H9 (cell line): Measurements from ENCODE around the gene MTMR12. TPM values are rescaled to one million over a fixed set of nuclear protein-coding genes. Genes with fewer than 3 reads are reported as not detected.
A peak's percentile ranks its signal among the peaks of the same experiment; 100 is the strongest.
"Not testable (repeated sequence)": the region's sequence is repeated elsewhere in the genome, so short reads cannot be mapped to it uniquely, and the experiment has no call there.

Experiments
- DNase-seq: peaks from one replicate; pipeline ENCODE4 v3.0.0-alpha.2; 2017
- H2AFZ ChIP-seq: one replicate; pipeline ENCODE4 v1.6.1; 2013; ENCODE audit warnings: mild to moderate bottlenecking, low read length, control low read depth, moderate library complexity
- H2AK5ac ChIP-seq: 2 replicates; pipeline ENCODE4 v1.6.1; 2013; ENCODE audit warnings: low read length, control low read depth, mixed read lengths; ENCODE audit not compliant: insufficient read length
- H2BK120ac ChIP-seq: one replicate; pipeline ENCODE4 v1.6.1; 2013; ENCODE audit warnings: low read depth, mild to moderate bottlenecking, low read length, control low read depth, inconsistent platforms; ENCODE audit not compliant: poor library complexity, severe bottlenecking
- H2BK12ac ChIP-seq: 2 replicates; pipeline ENCODE4 v1.6.1; 2013; ENCODE audit warnings: low read length, control low read depth, mixed read lengths, low read depth; ENCODE audit not compliant: insufficient read length
- H2BK15ac ChIP-seq: 2 replicates; pipeline ENCODE4 v1.6.1; 2013; ENCODE audit warnings: low read depth, low read length, control low read depth
- H2BK20ac ChIP-seq: one replicate; pipeline ENCODE4 v1.6.1; 2013; ENCODE audit warnings: low read depth, mild to moderate bottlenecking, low read length, control low read depth, inconsistent platforms; ENCODE audit not compliant: poor library complexity, severe bottlenecking
- H2BK5ac ChIP-seq: 2 replicates; pipeline ENCODE4 v1.6.1; 2013; ENCODE audit warnings: low read length, control low read depth, mixed read lengths; ENCODE audit not compliant: insufficient read length
- H3K14ac ChIP-seq: 2 replicates; pipeline ENCODE4 v1.6.1; 2013; ENCODE audit warnings: low read length, control low read depth; ENCODE audit not compliant: insufficient read depth
- H3K18ac ChIP-seq: 2 replicates; pipeline ENCODE4 v1.6.1; 2013; ENCODE audit warnings: low read depth, mild to moderate bottlenecking, mixed read lengths, low read length, control low read depth; ENCODE audit not compliant: insufficient read length
- H3K23ac ChIP-seq: 2 replicates; pipeline ENCODE4 v1.6.1; 2013; ENCODE audit warnings: low read length, control low read depth, mixed read lengths, low read depth; ENCODE audit not compliant: insufficient read length
- H3K23me2 ChIP-seq: 2 replicates; pipeline ENCODE4 v1.6.1; 2013; ENCODE audit warnings: low read depth, mild to moderate bottlenecking, mixed read lengths, low read length, control low read depth; ENCODE audit not compliant: insufficient read length, poor library complexity, severe bottlenecking
- H3K27ac ChIP-seq: 2 replicates; pipeline ENCODE4 v1.5.1; 2013; ENCODE audit warnings: low read length, control low read depth, mixed read lengths, low read depth; ENCODE audit not compliant: insufficient read length
- H3K27me3 ChIP-seq: 2 replicates; pipeline ENCODE4 v1.6.1; 2013; ENCODE audit warnings: low read length, control low read depth, inconsistent platforms; ENCODE audit not compliant: insufficient read depth
- H3K4ac ChIP-seq: 2 replicates; pipeline ENCODE4 v1.6.1; 2013; ENCODE audit warnings: low read depth, mild to moderate bottlenecking, control low read depth, inconsistent platforms, low read length, moderate library complexity
- H3K4me1 ChIP-seq: 2 replicates; pipeline ENCODE4 v1.6.1; 2013; ENCODE audit warnings: low read length, control low read depth, inconsistent platforms; ENCODE audit not compliant: insufficient read depth
- H3K4me2 ChIP-seq: 2 replicates; pipeline ENCODE4 v1.6.1; 2013; ENCODE audit warnings: low read length, control low read depth, mixed read lengths; ENCODE audit not compliant: insufficient read length, insufficient read depth
- H3K56ac ChIP-seq: 2 replicates; pipeline ENCODE4 v1.6.1; 2013; ENCODE audit warnings: low read depth, mild to moderate bottlenecking, mixed read lengths, low read length, control low read depth; ENCODE audit not compliant: insufficient read length
- H3K79me1 ChIP-seq: 2 replicates; pipeline ENCODE4 v1.6.1; 2013; ENCODE audit warnings: low read depth, mild to moderate bottlenecking, moderate library complexity, low read length, control low read depth, inconsistent platforms; ENCODE audit not compliant: insufficient read depth, poor library complexity, severe bottlenecking
- H3K79me2 ChIP-seq: 2 replicates; pipeline ENCODE4 v1.6.1; 2013; ENCODE audit warnings: low read length, control low read depth, inconsistent platforms; ENCODE audit not compliant: insufficient read depth
- H3K9ac ChIP-seq: 2 replicates; pipeline ENCODE4 v1.6.1; 2013; ENCODE audit warnings: low read length, control low read depth, mixed read lengths; ENCODE audit not compliant: insufficient read length; ENCODE audit errors: extremely low read depth
- H3K9me3 ChIP-seq: one replicate; pipeline ENCODE4 v1.6.1; 2013; ENCODE audit warnings: low read depth, low read length, inconsistent platforms; ENCODE audit not compliant: control insufficient read depth
- H3T11ph ChIP-seq: one replicate; pipeline ENCODE4 v1.6.1; 2013; ENCODE audit warnings: mild to moderate bottlenecking, low read length, control low read depth, inconsistent platforms
- H4K20me1 ChIP-seq: one replicate; pipeline ENCODE4 v1.6.1; 2013; ENCODE audit not compliant: control insufficient read depth, insufficient read length, insufficient read depth
- H4K5ac ChIP-seq: 2 replicates; pipeline ENCODE4 v1.6.1; 2013; ENCODE audit warnings: low read depth, mild to moderate bottlenecking, mixed read lengths, low read length, control low read depth; ENCODE audit not compliant: insufficient read length
- H4K8ac ChIP-seq: replicated peaks from 2 replicates; pipeline ENCODE4 v1.6.1; 2013; ENCODE audit warnings: low read length, control low read depth, mixed read lengths, low read depth; ENCODE audit not compliant: insufficient read length
- H4K91ac ChIP-seq: 2 replicates; pipeline ENCODE4 v1.6.1; 2013; ENCODE audit warnings: low read depth, mild to moderate bottlenecking, moderate library complexity, mixed read lengths, low read length, control low read depth; ENCODE audit not compliant: insufficient read length
- H3K27ac Mint-ChIP-seq, 3 experiments: 2 replicates in 2 of 3; 3 replicates in 1 of 3; pipeline ENCODE4 v1.8.0; 2020 to 2021; ENCODE audit warnings: mixed read lengths in 3 of 3, mild to moderate bottlenecking in 1 of 3, moderate library complexity in 1 of 3
- H3K27me3 Mint-ChIP-seq: 2 replicates; pipeline ENCODE4 v1.8.0; 2021; ENCODE audit warnings: low read depth, mild to moderate bottlenecking, moderate library complexity, mixed read lengths
- H3K36me3 Mint-ChIP-seq, 3 experiments: 2 replicates in 2 of 3; 3 replicates in 1 of 3; pipeline ENCODE4 v1.8.0; 2020 to 2021; ENCODE audit warnings: low read depth in 3 of 3, mixed read lengths in 3 of 3; ENCODE audit not compliant: insufficient read depth in 1 of 3
- H3K4me1 Mint-ChIP-seq, 2 experiments: 2 replicates each; pipeline ENCODE4 v1.8.0; 2020; ENCODE audit warnings: mixed read lengths in 2 of 2
- H3K4me3 Mint-ChIP-seq, 2 experiments: 2 replicates in 1 of 2; 3 replicates in 1 of 2; pipeline ENCODE4 v1.8.0; 2020 to 2021; ENCODE audit warnings: mild to moderate bottlenecking in 2 of 2, mixed read lengths in 2 of 2, moderate library complexity in 1 of 2
- H3K9me3 Mint-ChIP-seq, 2 experiments: 2 replicates in 1 of 2; 3 replicates in 1 of 2; pipeline ENCODE4 v1.8.0; 2020; ENCODE audit warnings: mild to moderate bottlenecking in 2 of 2, mixed read lengths in 2 of 2, moderate library complexity in 1 of 2
- WGBS: extraction: QIAGEN DNeasy Blood & Tissue Kit; methylation state at CpG from one replicate; pipeline ENCODE4 v1.1.7; 2013; ENCODE audit warnings: missing lambda C conversion rate, low lambda C conversion rate, mixed read lengths; ENCODE audit not compliant: insufficient read length; ENCODE audit errors: extremely low coverage; 5-methylcytosine and 5-hydroxymethylcytosine counted together
- total RNA-seq: library from RNA; stranded (reverse); gene quantifications from 2 replicates; pipeline ENCODE4 v1.2.1, GENCODE V29; 2021
- TF ChIP-seq, protein P1 (sequence below): fragments of 200-600 bp; sonication (generic); conservative IDR thresholded peaks from 3 replicates; pipeline ENCODE4 v1.8.0; 2021; ENCODE audit warnings: antibody characterized with exemption, mild to moderate bottlenecking

MTMR12 gene
- total RNA-seq, 1 experiment from 2014 or later: 39.3 TPM

DNA sequence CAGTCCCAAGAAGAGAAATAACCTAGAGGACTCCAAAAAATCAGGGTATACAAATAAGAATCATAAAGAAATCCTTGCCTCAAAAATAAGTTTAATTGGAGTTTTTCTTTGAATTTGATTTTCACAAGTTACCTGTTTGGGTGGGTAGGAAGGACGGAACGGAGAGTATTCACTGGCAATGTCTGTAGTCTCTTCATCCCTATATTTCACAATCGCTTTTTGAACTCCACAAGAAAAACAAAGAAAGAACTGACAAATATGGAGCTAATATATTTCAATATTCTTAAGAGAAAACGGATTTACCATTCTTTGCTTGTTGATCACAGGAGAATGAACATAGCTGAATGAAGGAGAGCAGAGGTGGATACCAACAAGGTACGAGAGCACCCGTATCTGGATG, 30.1 kb downstream of the MTMR12 start:
- Histone ChIP-seq H3K9ac (no peak overlapping the region), H4K8ac (no peak overlapping the region), H3K14ac (no peak overlapping the region), H3K4me1 (peaks cover 13% of the 10 kb centered on the region), H3K27me3 (no peaks in the 10 kb centered on the region), H2AFZ (no peak overlapping the region), H3K18ac (no peak overlapping the region), H3K4ac (no peak overlapping the region), H3K23ac (no peak overlapping the region), H2BK15ac (no peak overlapping the region), H3K9me3 (no peaks in the 10 kb centered on the region), H3K79me2 (peaks cover 13% of the 10 kb centered on the region; the same call in 1 of the 2 replicates), H4K20me1 (no peaks in the 10 kb centered on the region), H4K91ac (no peak overlapping the region), H3K79me1 (peaks cover 2% of the 10 kb centered on the region), H3T11ph (no peak overlapping the region), H2AK5ac (no peak overlapping the region), H3K56ac (no peak overlapping the region), H3K4me2 (no peak overlapping the region), H2BK120ac (no peak overlapping the region), H2BK12ac (no peak overlapping the region), H2BK5ac (no peak overlapping the region), H4K5ac (no peak overlapping the region), H3K23me2 (no peaks in the 10 kb centered on the region), H3K27ac (no peak overlapping the region), H2BK20ac (no peak overlapping the region)
- Mint-ChIP-seq H3K4me3 (no peak overlapping the region), H3K4me1 (peaks cover 67 to 74% of the 10 kb centered on the region in 2 experiments), H3K9me3 (no peaks in the 10 kb centered on the region), H3K27me3 (no peaks in the 10 kb centered on the region), H3K36me3 (peaks cover 10 to 21% (median 18%) of the 10 kb centered on the region in 3 experiments), H3K27ac (peak overlapping the region in 2 of 3 experiments; percentile 72 to 80; a peak in 4 of 7 replicates)
- no peak for DNase-seq
- no CpG with 5 or more reads among the region's 6 CpGs for WGBS
- TF ChIP-seq, protein P1, sequence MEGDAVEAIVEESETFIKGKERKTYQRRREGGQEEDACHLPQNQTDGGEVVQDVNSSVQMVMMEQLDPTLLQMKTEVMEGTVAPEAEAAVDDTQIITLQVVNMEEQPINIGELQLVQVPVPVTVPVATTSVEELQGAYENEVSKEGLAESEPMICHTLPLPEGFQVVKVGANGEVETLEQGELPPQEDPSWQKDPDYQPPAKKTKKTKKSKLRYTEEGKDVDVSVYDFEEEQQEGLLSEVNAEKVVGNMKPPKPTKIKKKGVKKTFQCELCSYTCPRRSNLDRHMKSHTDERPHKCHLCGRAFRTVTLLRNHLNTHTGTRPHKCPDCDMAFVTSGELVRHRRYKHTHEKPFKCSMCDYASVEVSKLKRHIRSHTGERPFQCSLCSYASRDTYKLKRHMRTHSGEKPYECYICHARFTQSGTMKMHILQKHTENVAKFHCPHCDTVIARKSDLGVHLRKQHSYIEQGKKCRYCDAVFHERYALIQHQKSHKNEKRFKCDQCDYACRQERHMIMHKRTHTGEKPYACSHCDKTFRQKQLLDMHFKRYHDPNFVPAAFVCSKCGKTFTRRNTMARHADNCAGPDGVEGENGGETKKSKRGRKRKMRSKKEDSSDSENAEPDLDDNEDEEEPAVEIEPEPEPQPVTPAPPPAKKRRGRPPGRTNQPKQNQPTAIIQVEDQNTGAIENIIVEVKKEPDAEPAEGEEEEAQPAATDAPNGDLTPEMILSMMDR: no peak

DNA sequence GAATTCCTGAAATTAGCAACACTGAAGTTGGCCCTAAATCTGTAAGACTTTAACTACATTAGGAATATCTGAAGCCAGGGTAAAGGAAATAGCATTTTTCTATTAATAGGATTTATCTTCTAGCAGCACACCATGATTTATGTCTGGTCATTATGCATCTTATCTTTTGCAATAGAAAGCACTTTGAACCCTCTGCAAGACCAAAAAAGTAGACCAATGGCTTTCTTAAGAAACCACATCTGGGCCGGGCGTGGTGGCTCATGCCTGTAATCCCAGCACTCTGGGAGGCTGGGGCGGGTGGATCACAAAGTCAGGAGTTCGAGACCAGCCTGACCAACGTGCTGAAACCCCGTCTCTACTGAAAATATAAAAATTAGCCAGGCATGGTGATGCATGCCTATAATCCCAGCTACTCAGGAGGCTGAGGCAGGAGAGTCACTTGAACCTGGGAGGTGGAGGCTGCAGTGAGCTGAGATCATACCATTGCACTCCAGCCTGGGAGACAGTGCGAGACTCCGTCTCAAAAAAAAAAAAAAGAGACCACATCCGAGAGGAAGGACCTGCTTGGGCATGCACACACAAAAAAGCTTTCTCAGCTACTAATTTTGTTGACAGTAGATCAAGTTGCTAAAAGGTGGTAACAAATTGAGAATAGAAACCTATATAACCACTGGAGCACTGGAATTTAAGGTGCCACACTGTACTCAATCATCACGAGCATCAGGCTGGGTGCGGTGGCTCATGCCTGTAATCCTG, 31.2 kb downstream of the MTMR12 start:
- not testable (repeated sequence) for H3K9me3 Mint-ChIP-seq, H4K5ac ChIP-seq, H4K8ac ChIP-seq, H3K23me2 ChIP-seq, H3K4me1 ChIP-seq, H3K79me2 ChIP-seq, H3K18ac ChIP-seq, H3K23ac ChIP-seq, H3K27ac ChIP-seq, H3K4me3 Mint-ChIP-seq, H2BK120ac ChIP-seq, H2AFZ ChIP-seq, H2BK5ac ChIP-seq, H3K9ac ChIP-seq, H3K27me3 Mint-ChIP-seq, H3K79me1 ChIP-seq, H3K27me3 ChIP-seq, H3K56ac ChIP-seq, H4K91ac ChIP-seq, H3K9me3 ChIP-seq, H2BK12ac ChIP-seq, H3T11ph ChIP-seq, H3K4ac ChIP-seq, H3K4me2 ChIP-seq, H2AK5ac ChIP-seq, H2BK15ac ChIP-seq, H3K14ac ChIP-seq, H2BK20ac ChIP-seq, H4K20me1 ChIP-seq, DNase-seq
- H3K27ac Mint-ChIP-seq: peak overlapping the region in 2 of 3 experiments; percentile 28 to 65; a peak in 3 of 7 replicates
- peaks cover 10 to 21% (median 18%) of the 10 kb centered on the region in 3 experiments for H3K36me3 Mint-ChIP-seq
- H3K4me1 Mint-ChIP-seq: peaks cover 60 to 72% of the 10 kb centered on the region in 2 experiments
- no CpG with 5 or more reads among the region's 11 CpGs for WGBS
